ENCODE results near the gene EN2.
"Not testable (repeated sequence)": the region's sequence is repeated elsewhere in the genome, so short reads cannot be mapped to it uniquely, and the experiment has no call there.

EN2 gene

GRCh38 chr7:155426543-155427410, 31.2 kb upstream of the EN2 start:
- no peak for DNase-seq (ENCODE audit: low spot score)

- no peak for DNase-seq (ENCODE audit: low spot score)
These were observed 30.4 kb upstream of the EN2 start for GRCh38 chr7:155427411-155428038.

GRCh38 chr7:155428171-155428834, 29.6 kb upstream of the EN2 start:
- no peak for DNase-seq (ENCODE audit: low spot score)

GRCh38 chr7:155429651-155430050, 28.3 kb upstream of the EN2 start:
- no peak for DNase-seq (ENCODE audit: low spot score)

GRCh38 chr7:155430606-155431005, 27.3 kb upstream of the EN2 start:
- DNase-seq (ENCODE audit: low spot score) = no peak

GRCh38 chr7:155431231-155431630, 26.7 kb upstream of the EN2 start:
- DNase-seq (ENCODE audit: low spot score) = no peak

GRCh38 chr7:155431711-155432110, 26.2 kb upstream of the EN2 start:
- DNase-seq (ENCODE audit: low spot score) = no peak

- no peak for DNase-seq (ENCODE audit: low spot score)
These were observed 22.8 kb upstream of the EN2 start for GRCh38 chr7:155435110-155435509.

GRCh38 chr7:155437836-155438235, 20.1 kb upstream of the EN2 start:
- DNase-seq (ENCODE audit: low spot score) = no peak

GRCh38 chr7:155438777-155439176, 19.2 kb upstream of the EN2 start:
- DNase-seq (ENCODE audit: low spot score) = no peak

GRCh38 chr7:155439311-155440017, 18.5 kb upstream of the EN2 start:
- no peak for DNase-seq (ENCODE audit: low spot score)

- no peak for DNase-seq (ENCODE audit: low spot score)
These were observed 17.9 kb upstream of the EN2 start for GRCh38 chr7:155440018-155440410.

- no peak for DNase-seq (ENCODE audit: low spot score)
These were observed 16.1 kb upstream of the EN2 start for GRCh38 chr7:155441856-155442255.

GRCh38 chr7:155444746-155445145, 13.2 kb upstream of the EN2 start:
- no peak for DNase-seq (ENCODE audit: low spot score)

- not testable (repeated sequence) for DNase-seq (ENCODE audit: low spot score)
These were observed 12.3 kb upstream of the EN2 start for GRCh38 chr7:155445606-155446005.

GRCh38 chr7:155447603-155448002, 10.3 kb upstream of the EN2 start:
- no peak for DNase-seq (ENCODE audit: low spot score)

- no peak for DNase-seq (ENCODE audit: low spot score)
These were observed 9.3 kb upstream of the EN2 start for GRCh38 chr7:155448632-155449007.

- no peak for DNase-seq (ENCODE audit: low spot score)
These were observed 8.7 kb upstream of the EN2 start for GRCh38 chr7:155449008-155449868.

- no peak for DNase-seq (ENCODE audit: low spot score)
These were observed 7.9 kb upstream of the EN2 start for GRCh38 chr7:155449869-155450557.

GRCh38 chr7:155450558-155450969, 7.4 kb upstream of the EN2 start:
- no peak for DNase-seq (ENCODE audit: low spot score)

Data from putamen (tissue), 1 donor.